ENCODE data around the gene OOEP. TPM values are rescaled to one million over a fixed set of nuclear protein-coding genes. Genes with fewer than 3 reads are reported as not detected.

Gene OOEP
- polyA plus RNA-seq, 4 donors: not detected

DNA sequence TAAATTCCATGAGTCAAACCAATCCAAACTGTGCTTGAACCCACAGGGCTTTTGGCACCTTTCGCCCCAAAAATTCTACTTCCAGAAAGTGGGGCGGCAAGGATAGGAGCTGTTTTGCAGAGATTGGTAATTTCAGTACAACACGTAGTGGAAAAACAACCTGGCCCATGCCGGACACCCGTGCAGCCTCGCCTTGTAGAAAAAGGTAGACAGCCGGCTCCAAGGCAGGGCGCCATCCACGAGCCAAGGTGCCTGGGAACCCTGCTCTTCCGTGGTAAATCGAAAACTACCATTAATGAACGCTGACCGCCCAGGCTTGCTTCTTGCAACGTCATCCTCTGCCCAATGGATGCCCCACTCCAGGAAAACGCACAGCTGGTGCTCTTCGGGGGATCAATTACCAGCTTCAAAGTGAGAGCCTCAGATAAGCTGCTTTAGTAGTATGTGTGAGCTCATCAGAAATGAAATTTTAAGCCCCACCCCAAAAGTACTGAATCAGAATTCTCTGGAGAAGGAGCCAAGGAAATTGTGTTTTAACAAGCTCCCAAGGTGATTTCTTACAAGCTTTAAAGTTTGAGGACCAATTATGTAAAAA, 1.8 kb downstream of the OOEP start:
- no peak for DNase-seq (ENCODE audit: low read depth in 4 of 4, low spot score in 3 of 4)

DNA sequence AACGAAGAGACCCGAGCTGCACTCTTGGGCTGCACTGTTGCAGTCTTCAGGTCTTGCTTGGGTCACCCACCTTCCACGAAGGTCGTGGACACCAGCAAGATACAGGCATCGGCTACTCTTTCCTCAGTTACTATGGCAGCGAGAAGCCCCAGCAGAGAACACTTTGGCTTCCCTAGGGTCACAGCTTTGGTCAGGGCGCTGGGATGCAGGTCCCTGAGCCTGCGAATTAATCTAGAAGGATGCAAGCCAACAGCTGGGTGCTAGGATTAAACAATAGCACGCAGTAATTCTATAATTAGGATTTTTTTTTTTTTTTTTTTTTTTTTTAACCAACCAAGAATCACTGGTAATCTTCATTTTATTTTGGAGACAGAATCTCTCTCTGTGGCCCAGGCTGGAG, 5.1 kb downstream of the OOEP start:
- no peak for DNase-seq (ENCODE audit: low read depth in 4 of 4, low spot score in 3 of 4)

DNA sequence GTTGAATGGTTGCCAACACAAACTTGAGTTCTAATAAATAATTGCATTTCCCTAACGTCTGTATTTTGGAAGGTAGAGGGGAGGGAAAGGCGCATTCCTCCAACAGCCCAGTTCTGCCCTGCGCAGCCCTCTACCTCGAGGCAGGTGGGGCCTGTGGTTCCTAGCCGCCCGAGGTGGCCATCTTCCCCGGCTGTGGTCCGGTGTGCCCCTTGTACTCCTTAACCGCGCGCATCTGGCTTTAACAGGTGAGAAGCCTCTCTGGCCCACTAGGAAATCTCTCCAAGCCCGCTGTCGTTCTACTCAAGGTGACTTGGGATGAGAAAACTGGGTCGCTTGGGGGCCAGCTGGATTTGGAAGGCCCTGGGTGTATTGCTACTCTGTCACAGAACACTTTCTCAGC, 5.6 kb downstream of the OOEP start:
- no peak for DNase-seq (ENCODE audit: low read depth in 4 of 4, low spot score in 3 of 4)

DNA sequence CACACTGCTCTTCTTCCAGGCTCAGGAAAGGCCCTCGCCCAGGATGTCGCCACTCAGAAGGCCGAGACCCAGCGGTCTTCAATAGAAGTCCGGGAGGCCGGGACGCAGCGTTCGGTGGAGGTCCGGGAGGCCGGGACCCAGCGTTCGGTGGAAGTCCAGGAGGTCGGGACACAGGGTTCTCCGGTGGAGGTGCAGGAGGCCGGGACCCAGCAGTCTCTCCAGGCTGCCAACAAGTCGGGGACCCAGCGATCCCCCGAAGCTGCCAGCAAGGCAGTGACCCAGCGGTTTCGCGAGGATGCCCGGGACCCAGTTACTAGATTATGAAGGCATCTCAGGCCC, 6.2 kb downstream of the OOEP start:
- no peak for DNase-seq (ENCODE audit: low read depth in 4 of 4, low spot score in 3 of 4)

DNA sequence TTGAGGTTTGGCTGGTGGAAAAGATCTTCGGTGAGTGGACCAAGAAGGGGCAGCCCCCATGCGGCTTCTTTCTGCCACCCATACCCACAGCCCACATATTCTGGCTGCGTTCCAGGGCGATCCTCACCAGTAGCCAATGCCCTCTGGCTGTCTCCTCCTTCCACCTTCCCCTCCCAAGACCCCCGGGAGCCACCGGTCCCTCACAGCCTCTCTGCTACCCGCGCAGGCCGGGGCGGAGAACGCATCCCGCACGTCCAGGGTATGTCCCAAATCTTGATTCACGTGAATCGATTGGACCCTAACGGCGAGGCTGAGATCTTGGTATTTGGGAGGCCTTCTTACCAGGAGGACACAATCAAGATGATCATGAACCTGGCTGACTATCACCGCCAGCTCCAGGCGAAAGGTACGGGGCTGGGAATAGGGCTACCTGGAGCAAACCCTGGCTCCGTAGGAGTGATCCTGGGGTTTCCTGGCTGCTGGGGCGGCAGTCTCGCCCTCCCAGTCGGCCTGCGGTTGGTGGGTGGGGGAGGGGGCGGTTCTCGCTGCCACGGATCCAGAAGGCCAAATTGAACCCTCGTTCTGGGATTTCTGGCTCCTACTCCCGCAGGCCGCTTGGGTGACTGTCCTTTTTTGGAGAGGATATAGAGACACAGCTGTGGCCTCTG, 6.7 kb downstream of the OOEP start:
- DNase-seq (ENCODE audit: low read depth in 4 of 4, low spot score in 3 of 4): no peak

DNA sequence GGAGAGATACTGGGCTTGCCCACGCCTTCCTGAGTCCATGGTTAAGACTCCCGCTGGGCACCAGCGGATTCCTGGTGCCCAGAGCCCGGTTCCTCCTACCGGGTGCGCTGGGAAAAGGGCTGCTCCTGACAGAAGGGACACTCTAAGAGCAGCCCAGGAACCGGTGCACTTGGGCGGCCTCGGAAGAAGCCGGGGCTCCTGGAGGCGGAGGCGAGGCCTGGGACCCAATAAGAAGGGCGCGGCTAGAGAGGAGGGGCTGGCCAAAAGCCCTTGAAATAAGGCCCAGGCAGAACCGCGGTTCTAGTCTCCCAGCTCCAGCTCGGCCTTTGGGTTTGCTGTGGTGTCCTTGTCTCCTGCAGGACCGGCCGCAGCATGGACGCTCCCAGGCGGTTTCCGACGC, 7.3 kb downstream of the OOEP start, which contains the start of gene KHDC3L:
Gene KHDC3L, plus strand, starts transcription at position 301 of the 400 bp plus-strand sequence. Its CDS starts 72 bp downstream, at position 373.
- DNase-seq (ENCODE audit: low read depth in 4 of 4, low spot score in 3 of 4): no peak

DNA sequence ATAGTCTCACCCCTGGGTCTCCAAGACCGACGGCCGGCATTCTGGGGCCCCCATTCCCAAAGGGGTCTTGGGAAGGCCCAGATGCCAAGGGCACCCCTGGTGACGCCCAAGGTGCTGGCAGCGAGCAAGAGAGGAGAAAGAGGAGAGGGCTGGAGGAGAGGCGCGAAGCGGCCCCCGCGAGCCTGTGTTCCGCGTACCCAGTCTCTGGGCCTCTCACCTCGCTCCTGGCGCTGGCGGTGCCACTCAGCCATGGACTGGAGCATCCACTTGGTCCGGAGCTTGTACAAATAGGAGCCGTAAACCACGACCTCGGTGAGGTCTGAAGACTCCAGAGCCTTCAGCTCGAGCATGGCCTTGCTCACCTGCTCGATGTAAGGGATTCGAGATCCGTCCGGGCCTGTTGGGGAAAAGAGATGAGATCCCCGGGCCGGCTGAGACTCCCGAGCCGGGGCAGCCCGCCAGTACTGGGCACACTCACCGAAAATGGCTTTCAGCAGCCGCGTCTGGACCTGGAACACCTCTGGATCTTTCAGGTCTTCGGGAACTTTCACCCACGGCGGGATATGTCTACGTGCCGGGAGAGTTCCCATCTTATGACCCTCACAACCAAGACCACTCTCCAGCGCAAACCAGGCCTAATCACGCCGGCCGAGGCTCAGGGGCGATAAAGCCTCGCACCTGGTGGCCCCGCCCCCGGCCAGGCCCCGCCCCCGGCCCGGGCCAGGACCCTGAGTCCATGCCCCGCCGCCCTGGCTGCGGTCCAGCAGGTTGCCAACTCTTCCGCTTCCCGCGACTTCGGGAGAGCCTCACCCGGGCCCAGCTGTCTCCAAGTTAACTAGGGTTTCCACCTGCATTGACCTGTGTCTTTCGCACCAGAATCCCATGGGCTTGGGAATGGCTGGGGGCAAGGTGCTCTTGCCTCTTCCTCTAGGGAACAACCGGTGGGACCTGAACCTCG, 15.8 kb downstream of the OOEP start, which contains the start of gene DPPA5:
Gene DPPA5, minus strand, starts transcription at position 641 of the 958 bp plus-strand sequence. Its CDS starts 51 bp downstream, at position 590.
- DNase-seq (ENCODE audit: low read depth in 4 of 4, low spot score in 3 of 4): no peak

DNA sequence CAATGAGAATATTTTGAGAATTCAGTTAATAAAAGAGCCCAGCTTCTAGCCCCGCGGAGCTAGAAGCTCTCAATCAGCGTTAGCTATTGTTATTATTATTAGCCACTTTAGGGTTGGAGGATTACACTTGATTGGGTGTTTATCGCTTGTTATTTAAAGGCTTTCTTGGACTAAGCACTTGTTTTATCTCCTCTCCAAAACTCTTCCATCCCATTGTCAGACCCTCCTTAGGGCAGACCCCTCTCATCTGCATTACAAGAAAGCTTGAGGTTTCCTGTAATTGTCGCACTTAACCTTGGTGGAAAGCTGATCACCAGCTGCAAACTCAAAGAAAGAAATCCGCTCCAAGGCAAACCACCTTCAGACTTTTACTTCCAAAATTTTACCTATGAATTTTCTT, 20.4 kb downstream of the OOEP start:
- DNase-seq (ENCODE audit: low read depth in 4 of 4, low spot score in 3 of 4): no peak

DNA sequence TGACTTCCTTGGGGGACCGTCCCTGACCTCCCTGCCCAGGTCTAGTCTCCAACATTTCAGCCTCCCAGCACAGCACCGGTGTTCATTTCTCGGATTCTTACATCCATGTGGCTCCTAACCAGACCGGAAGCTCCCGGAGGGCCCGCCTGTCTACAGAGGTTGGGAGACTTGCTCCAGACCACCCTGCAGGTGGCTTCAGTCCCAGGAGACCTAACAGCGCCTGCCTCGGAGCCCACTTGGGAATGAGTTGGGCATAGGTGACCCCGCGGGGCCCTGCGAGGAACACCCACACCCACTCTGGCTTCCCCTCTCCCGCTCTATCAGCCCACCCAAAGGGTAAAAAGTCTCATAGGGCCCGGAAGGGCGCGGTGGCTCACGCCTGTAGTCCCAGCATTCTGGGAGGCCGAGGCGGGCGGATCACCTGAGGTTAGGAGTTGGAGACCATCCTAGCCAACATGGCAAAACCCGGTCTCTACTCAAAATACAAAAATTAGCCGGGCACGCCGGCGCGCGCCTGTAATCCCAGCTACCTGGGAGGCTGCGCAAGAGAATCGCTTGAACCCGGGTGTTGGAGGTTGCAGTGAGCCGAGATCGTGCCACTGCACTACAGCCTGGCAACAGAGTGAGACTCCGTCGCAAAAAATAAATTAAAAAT, 21.0 kb downstream of the OOEP start:
- no peak for DNase-seq (ENCODE audit: low read depth in 4 of 4, low spot score in 3 of 4)

DNA sequence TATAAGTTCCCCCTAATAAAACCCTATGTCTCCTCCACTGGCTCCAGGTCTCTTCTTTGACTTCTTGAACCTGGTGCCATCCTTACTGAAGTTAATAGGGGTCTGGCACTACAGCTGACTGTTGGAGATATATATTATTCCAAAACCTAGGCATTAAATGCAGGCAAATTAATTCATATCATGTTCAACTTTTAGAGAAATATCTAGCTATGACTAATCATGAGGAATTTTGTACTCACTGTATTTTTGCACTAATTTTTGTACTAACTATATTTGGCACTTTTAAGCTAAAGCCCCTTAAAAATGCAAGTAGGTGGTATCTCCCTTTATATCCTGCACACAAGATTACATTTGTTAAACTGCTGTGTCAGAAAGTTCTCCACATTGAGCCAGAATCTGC, 26.5 kb downstream of the OOEP start:
- no peak for DNase-seq (ENCODE audit: low read depth in 4 of 4, low spot score in 3 of 4)

DNA sequence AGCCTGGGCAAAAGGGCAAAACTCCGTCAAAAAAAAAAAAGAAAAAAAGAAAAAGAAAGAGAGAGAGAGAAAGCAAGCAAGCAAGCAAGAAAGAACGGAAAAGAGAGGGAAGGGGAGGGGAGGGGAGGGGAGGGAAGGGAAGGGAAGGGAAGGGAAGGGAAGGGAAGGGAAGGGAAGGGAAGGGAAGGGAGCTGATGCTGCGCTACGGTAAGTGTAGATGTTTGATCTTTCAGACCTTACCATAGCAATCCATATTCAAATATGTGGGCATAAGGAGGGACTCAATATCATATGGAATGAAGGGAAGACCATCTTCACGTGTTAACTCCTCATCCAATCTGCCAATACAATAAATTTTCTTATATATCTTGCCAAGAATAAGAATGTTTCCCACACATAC, 27.5 kb downstream of the OOEP start:
- no peak for DNase-seq (ENCODE audit: low read depth in 4 of 4, low spot score in 3 of 4)

DNA sequence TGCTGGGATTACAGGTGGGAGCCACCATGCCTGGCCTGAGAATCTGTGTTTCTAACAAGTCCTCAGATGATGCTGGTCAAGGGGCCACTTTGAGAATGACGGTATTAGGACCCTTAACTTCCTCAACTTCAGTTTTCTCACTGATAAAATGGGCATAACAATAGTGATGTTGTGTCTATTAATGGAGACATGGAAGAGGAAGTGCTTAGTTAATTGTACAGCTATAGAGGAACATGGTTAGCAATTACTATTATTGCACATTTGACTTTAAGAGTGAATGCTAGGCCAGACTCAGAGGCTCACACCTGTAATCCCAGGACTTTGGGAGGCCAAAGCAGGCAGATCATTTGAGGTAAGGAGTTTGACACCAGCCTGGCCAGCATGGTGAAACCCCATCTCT, 28.4 kb downstream of the OOEP start:
- no peak for DNase-seq (ENCODE audit: low read depth in 4 of 4, low spot score in 3 of 4)

DNA sequence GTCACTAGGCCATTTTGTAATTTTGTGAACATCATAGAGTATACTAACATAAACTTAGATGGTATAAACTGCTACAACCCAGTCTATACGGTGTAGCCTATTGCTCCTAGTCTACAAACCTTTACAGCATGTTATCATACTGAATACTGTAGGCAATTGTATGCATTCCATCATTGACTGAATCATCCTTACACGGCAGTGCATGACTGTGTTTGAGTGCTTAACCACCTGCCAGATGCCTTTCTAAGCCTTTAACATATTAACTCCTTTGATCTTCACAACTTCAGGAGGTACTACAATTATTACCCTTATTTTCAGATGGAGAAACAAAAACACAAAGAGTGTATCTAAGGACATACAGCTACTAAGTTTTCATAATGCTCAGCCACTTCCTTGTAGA, 29.6 kb downstream of the OOEP start:
- DNase-seq (ENCODE audit: low read depth in 4 of 4, low spot score in 3 of 4): no peak

DNA sequence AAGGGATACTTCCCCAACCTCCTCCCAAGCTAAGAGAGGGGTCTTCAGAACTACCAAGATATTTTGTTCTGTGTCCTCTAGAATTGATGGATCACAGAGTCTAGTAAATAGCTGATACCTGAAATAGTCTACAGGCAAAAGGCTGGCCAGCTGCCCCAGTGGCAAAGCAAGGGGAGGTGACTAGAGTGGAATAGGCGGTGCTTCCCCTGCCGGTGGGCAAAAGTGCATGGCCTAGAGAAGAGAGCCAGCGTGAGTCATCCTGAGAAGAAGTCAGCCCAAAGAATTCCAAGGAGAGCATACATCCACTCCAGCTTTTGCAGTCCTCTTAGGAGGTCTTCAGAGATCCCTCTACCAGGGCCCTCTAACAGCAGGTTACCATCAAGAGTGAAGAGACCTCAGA, 30.4 kb downstream of the OOEP start:
- DNase-seq (ENCODE audit: low read depth in 4 of 4, low spot score in 3 of 4): no peak

DNA sequence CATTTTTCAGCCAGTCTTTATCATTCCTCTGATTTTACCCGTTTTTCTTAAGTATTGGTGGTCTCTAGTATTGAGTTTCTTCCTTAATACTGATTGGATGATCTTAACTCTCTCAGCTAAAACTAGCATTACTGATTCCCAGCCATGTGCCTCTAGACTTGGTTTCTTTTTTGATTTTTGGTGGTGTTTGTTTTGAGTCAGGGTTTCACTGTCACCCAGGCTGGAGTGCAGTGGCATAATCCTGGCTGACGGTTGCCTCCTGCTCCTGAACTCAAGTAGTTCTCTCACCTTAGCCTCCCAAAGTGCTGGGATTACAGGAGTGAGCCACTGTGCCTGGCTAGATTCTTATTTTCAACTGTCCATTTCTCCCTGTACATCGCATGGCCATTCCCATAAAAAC, 40.5 kb downstream of the OOEP start:
- no peak for DNase-seq (ENCODE audit: low read depth in 4 of 4, low spot score in 3 of 4)

DNA sequence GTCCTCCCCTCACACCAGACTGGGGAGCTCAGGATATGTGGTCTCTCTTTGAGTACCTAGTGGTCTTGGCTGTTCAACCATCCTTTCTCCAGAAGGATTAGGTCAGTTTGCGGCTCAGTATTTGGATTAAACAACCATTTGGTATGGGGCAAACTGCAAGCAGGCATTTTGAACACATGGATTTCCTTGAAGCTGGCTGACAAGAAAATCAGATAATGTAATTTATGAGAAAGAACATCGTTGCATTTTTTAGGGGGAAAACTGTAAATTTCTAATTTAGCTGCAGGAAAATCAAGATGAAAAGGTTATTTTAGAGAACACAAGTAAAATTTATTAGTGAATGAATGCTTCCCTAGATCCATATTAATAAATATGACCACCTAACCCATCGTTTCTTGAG, 40.9 kb downstream of the OOEP start:
- DNase-seq (ENCODE audit: low read depth in 4 of 4, low spot score in 3 of 4): no peak

DNA sequence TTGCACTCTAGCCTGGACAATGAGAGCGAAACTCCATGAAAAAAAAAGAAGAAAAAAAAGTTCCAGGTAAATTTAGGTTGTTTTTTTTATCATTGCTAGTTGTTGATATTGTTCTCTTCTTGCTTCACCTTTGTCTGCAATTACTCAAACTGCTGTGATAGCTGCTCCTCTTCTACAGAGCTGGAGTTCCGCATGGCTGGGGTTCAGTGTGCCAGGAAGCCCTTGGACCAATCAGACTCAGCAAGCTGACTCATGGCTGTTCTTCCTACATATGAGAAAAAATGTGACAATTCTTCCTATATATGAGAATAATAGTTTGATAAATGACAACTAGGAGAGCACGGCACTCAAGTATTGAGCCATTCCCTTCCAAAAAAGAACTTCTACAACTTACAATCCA, 44.0 kb downstream of the OOEP start:
- DNase-seq (ENCODE audit: low read depth in 4 of 4, low spot score in 3 of 4): no peak

DNA sequence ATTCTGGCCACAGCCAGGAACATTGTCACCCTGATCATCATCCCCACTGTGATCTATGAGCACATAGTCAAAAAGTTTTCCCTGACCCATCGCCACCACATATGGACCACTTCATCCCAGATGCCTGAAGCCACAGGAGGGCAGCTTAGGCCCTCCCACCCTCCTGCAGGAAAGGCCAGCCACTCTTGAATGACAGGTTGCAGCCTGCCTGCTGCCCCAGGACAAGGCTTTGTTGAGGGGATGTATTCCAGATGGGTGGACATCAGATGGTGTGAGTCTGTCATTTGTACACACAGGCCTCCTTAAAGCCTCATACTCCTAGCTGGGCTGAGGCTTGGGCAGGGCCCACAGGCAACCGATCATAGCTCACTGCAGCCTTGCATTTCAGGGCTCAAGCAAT, 46.4 kb downstream of the OOEP start:
- no peak for DNase-seq (ENCODE audit: low read depth in 4 of 4, low spot score in 3 of 4)
